ENCODE results near the gene DISP2.
A peak's percentile ranks its signal among the peaks of the same experiment; 100 is the strongest.

The DISP2 gene

DNA sequence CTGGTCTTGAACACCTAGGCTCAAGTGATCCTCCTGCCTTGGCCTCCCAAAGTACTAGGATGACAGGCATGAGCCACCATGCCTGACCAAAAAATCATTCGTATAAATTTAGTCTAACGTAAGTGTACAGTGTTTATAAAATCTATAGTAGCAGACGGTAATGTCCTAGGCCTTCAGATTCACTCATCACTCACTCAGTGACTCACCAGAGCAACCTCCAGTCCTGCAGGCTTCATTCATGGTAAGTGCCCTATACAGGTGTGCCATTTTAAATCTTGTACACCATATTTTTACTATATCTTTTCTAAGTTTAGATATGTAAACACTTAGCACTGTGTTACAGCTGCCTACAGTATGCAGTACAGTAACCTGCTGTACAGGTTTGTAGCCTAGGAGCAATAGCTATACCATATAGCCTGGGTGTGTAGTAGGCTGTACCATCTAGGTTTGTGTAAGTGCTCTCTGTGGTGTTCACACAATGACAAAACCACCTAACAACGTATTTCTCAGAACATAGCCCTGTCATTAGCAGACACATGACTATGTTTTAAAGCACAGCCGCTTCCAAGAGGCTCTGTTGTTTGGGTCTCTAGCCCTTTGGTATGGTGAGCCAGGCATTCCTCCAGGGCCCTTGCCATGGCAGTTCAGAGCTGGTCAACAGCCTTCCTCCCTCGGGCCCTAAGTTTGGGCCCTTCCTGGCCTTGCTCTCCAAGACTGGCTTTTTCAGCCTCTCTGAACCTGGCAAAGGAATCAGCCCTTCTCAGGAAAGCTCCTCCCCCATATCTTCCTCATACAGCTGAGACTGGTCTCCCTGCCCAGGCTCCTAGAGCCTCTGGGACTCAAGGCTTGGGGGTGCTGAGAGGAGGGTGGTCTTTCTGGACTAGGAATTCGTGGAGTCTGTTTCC, 15.4 kb upstream of the DISP2 start:
- TF ChIP-seq, protein P1, sequence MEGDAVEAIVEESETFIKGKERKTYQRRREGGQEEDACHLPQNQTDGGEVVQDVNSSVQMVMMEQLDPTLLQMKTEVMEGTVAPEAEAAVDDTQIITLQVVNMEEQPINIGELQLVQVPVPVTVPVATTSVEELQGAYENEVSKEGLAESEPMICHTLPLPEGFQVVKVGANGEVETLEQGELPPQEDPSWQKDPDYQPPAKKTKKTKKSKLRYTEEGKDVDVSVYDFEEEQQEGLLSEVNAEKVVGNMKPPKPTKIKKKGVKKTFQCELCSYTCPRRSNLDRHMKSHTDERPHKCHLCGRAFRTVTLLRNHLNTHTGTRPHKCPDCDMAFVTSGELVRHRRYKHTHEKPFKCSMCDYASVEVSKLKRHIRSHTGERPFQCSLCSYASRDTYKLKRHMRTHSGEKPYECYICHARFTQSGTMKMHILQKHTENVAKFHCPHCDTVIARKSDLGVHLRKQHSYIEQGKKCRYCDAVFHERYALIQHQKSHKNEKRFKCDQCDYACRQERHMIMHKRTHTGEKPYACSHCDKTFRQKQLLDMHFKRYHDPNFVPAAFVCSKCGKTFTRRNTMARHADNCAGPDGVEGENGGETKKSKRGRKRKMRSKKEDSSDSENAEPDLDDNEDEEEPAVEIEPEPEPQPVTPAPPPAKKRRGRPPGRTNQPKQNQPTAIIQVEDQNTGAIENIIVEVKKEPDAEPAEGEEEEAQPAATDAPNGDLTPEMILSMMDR (IDR thresholded peaks at IDR 0.05; ENCODE audit: unreplicated experiment in 3 of 3) = no peak
- H3K27me3 Mint-ChIP-seq (ENCODE audit: low read depth) = no peaks in the 10 kb centered on the region
- H3K4me3 Mint-ChIP-seq = no peak overlapping the region
- peaks cover 45% of the 10 kb centered on the region for H3K4me1 Mint-ChIP-seq
- H3K27ac Mint-ChIP-seq = peak overlapping the region; percentile 23 to 47 (median 38)
- H3K9me3 Mint-ChIP-seq = no peaks in the 10 kb centered on the region
- H3K36me3 Mint-ChIP-seq (ENCODE audit: low read depth) = no peaks in the 10 kb centered on the region

DNA sequence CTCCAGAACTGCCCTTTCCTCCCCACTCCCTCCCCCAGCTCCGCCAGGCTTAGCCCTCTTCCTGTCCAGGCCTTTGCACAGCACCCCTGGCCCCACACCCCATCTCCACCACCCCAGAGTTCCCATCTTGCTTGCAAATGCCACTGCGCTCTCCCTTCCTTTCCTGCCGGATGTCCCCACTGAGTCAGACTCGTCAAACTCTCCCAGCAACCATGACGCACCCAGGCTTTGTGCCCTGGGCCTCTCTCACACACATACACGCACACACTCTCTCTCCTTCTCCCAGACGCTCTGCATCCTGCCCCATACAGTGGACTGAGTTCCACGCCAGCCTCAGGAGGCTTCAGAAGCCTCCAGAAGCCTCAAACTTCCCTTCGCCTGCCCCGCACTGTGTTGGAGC, 14.5 kb upstream of the DISP2 start:
- H3K27ac Mint-ChIP-seq = peak overlapping the region in 2 of 3 experiments; percentile 38 to 47
- peaks cover 36% of the 10 kb centered on the region for H3K4me1 Mint-ChIP-seq
- no peaks in the 10 kb centered on the region for H3K36me3 Mint-ChIP-seq (ENCODE audit: low read depth)
- no peaks in the 10 kb centered on the region for H3K27me3 Mint-ChIP-seq (ENCODE audit: low read depth)
- H3K9me3 Mint-ChIP-seq = no peaks in the 10 kb centered on the region
- TF ChIP-seq, protein P1 (IDR thresholded peaks at IDR 0.05; ENCODE audit: unreplicated experiment in 3 of 3) = no peak
- H3K4me3 Mint-ChIP-seq = no peak overlapping the region

DNA sequence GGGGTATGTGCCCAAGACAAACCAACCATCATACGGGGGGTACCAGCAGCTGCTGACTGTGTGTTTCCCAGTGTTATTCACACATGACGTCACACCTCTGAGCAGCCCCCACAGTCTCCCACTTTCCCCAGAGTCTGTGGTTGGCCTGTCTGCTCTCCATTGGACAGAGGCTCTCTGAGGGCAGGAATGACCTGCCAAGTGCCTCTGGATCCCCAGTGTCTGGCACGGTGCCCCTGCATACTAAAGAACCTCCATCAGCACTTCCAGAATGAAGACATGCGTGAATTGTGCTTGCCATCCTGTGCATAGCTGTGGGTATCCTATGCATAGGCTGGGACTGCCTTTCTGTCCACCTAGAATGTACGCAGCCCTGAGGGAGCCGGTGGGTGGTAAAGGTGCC, 13.8 kb upstream of the DISP2 start:
- TF ChIP-seq, protein P1 (IDR thresholded peaks at IDR 0.05; ENCODE audit: unreplicated experiment in 3 of 3) = no peak

DNA sequence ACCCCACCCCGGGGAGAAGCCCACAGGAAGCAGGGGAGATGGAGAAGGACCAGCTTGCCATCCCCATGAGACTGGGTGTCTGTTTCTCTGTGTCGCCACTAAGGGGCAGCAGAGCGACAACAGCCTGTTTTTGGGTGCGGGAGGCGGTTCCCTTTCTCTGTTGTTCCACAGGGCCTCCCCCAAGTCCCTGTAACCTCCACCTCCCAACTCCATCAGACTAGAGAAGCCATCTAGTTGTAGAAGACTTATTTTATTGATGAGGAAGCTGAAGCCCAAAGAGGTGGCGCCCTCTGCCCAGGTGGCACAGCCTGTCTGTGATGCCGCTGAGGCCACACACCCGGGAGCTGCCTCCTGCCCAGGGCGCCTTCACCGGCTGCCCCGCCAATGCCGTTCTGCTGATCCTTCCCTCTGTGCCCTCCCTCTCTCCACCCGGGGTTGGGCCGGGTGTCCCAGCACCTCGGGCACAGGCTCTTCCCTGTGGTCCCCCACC, 13.3 kb upstream of the DISP2 start:
- Mint-ChIP-seq H3K27ac (peak overlapping the region in 1 of 3 experiments; percentile 61), H3K4me3 (no peak overlapping the region), H3K9me3 (no peaks in the 10 kb centered on the region), H3K27me3 (ENCODE audit: low read depth) (peaks cover 2% of the 10 kb centered on the region), H3K36me3 (ENCODE audit: low read depth) (no peaks in the 10 kb centered on the region), H3K4me1 (peaks cover 33% of the 10 kb centered on the region)
- TF ChIP-seq, protein P1 (IDR thresholded peaks at IDR 0.05; ENCODE audit: unreplicated experiment in 3 of 3) = peak; percentile 56 to 65 (median 62)

More for the DNA sequence above, 13.8 kb upstream of the DISP2 start:
- H3K27ac Mint-ChIP-seq = peak overlapping the region in 1 of 3 experiments; percentile 61
- no peak overlapping the region for H3K4me3 Mint-ChIP-seq
- H3K9me3 Mint-ChIP-seq = no peaks in the 10 kb centered on the region
- no peaks in the 10 kb centered on the region for H3K36me3 Mint-ChIP-seq (ENCODE audit: low read depth)
- peaks cover 34% of the 10 kb centered on the region for H3K4me1 Mint-ChIP-seq
- no peaks in the 10 kb centered on the region for H3K27me3 Mint-ChIP-seq (ENCODE audit: low read depth)

DNA sequence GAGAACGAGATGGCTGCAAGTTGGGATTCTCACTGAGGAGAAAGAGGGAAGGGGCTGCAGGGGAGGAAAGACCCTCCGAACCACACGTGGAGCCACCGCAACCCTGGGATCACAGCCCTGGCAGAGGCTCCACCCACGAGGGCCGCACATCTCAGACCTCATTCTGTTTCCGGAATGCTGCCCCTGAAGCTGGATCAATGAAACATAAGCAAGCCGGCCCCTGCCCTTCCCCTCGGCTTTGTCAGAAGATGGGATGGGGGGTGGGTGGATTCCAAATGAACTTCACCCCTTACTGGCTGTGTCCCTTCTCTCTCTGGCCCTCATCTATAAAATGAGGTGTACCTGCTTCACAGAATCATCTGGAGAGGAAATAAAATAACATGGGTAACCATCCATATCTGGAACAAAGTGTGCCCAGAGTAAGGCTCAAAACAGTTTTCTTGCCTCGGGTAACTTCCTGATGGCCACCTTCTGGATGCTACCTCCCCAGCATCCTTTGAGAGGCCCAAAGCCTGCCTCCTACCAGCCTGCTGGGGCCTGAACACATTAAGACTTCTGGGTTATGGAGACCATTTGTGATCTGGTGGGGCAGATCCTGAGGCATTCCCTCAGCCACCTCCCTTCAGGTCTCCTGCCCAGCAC, 12.7 kb upstream of the DISP2 start:
- no peak overlapping the region for H3K4me3 Mint-ChIP-seq
- no peaks in the 10 kb centered on the region for H3K9me3 Mint-ChIP-seq
- H3K27me3 Mint-ChIP-seq (ENCODE audit: low read depth) = peaks cover 6% of the 10 kb centered on the region
- no peak overlapping the region for H3K27ac Mint-ChIP-seq
- TF ChIP-seq, protein P1 (IDR thresholded peaks at IDR 0.05; ENCODE audit: unreplicated experiment in 3 of 3) = no peak
- peaks cover 26% of the 10 kb centered on the region for H3K4me1 Mint-ChIP-seq
- H3K36me3 Mint-ChIP-seq (ENCODE audit: low read depth) = no peaks in the 10 kb centered on the region
